Panc1 (cell line): ENCODE data around the gene KCNK2. TPM values are rescaled to one million over a fixed set of nuclear protein-coding genes. Genes with fewer than 3 reads are reported as not detected.

Experiments used
- ATAC-seq: fragments of 200-7000 bp; cut with Tn5 transposase; 2 replicates; pipeline ENCODE4 v1.9.1; 2020; ENCODE audit warnings: mild to moderate bottlenecking, moderate library complexity
- BruUV-seq: library from RNA; stranded (reverse); fragments of 400-500 nt; replicated peaks from 2 replicates; lab custom pipeline; 2021; lab: Mats Ljungman, UMichigan
- CTCF ChIA-PET: fragments of 300-600 bp; sonication (Branson Sonifier 250); formaldehyde crosslinking; loops from one replicate; lab custom pipeline; 2022; ENCODE audit warnings: antibody characterized with exemption; lab: Charles Lee
- POLR2A ChIA-PET: fragments of 300-600 bp; sonication (Branson Sonifier 250); formaldehyde crosslinking; loops from one replicate; lab custom pipeline; 2022; ENCODE audit warnings: antibody characterized with exemption; lab: Charles Lee
- DNase-seq: peaks from one replicate; pipeline ENCODE4 v3.0.0-alpha.2; 2010; ENCODE audit warnings: low read depth, low spot score
- H3K27ac ChIP-seq: 2 replicates; pipeline ENCODE4 v1.5.1; 2011; ENCODE audit warnings: mild to moderate bottlenecking, low read length, inconsistent platforms
- H3K27me3 ChIP-seq: fragments of 200-500 bp; sonication (Bioruptor generic); 2 replicates; pipeline ENCODE4 v1.6.0; 2014; ENCODE audit warnings: low read length, inconsistent platforms; ENCODE audit not compliant: control insufficient read depth, insufficient read depth
- H3K36me3 ChIP-seq: fragments of 200-500 bp; sonication (Bioruptor generic); 2 replicates; pipeline ENCODE4 v1.5.1; 2014; ENCODE audit warnings: inconsistent platforms, mild to moderate bottlenecking, low read length, moderate library complexity; ENCODE audit not compliant: control insufficient read depth, insufficient read depth
- H3K4me1 ChIP-seq: 2 replicates; pipeline ENCODE4 v1.5.1; 2011; ENCODE audit warnings: inconsistent platforms, mild to moderate bottlenecking, low read length, moderate library complexity; ENCODE audit not compliant: control insufficient read depth, insufficient read depth
- H3K4me3 ChIP-seq, 2 experiments: 2 replicates each; pipeline ENCODE4 v1.5.1; 2011 to 2012; ENCODE audit warnings: low read depth in 2 of 2, low read length in 2 of 2, mild to moderate bottlenecking in 2 of 2, inconsistent platforms in 1 of 2, moderate library complexity in 1 of 2
- H3K9me3 ChIP-seq: fragments of 200-500 bp; sonication (Bioruptor generic); 2 replicates; pipeline ENCODE4 v1.5.1; 2014; ENCODE audit warnings: low read depth, mild to moderate bottlenecking, inconsistent platforms, low read length, moderate library complexity; ENCODE audit not compliant: control insufficient read depth, insufficient read depth
- CTCF ChIP-seq: fragments of 450-650 bp; IDR thresholded peaks from 2 replicates; pipeline ENCODE4 v1.5.1; 2017; ENCODE audit warnings: mild to moderate bottlenecking
- POLR2AphosphoS5 ChIP-seq: IDR thresholded peaks from 2 replicates; pipeline ENCODE4 v1.6.1; 2012; ENCODE audit warnings: mild to moderate bottlenecking, low read depth, low read length, moderate library complexity
- REST ChIP-seq, 2 experiments: IDR thresholded peaks; 2 replicates each; pipeline ENCODE4 v1.6.1; 2011 to 2012; ENCODE audit warnings: low read depth in 2 of 2, control low read depth in 1 of 2, low read length in 1 of 2, mild to moderate bottlenecking in 1 of 2, moderate library complexity in 1 of 2; ENCODE audit not compliant: insufficient read depth in 1 of 2
- SIN3A ChIP-seq: IDR thresholded peaks from 2 replicates; pipeline ENCODE4 v1.6.1; 2012; ENCODE audit warnings: low read depth, mild to moderate bottlenecking, low read length, moderate library complexity, borderline replicate concordance; ENCODE audit not compliant: insufficient read depth
- TCF7L2 ChIP-seq: IDR thresholded peaks from 2 replicates; pipeline ENCODE4 v1.6.1; 2011; ENCODE audit warnings: mild to moderate bottlenecking, low read depth, low read length, inconsistent platforms
- in situ Hi-C: cut with HindIII; loops from 2 replicates; pipeline ENCODE4 v1.10.0; 2016; ENCODE audit warnings: low sequenced_read_pairs, low pct_unique_long_range_greater_than_20kb
- intact Hi-C: fragments of 100-400 bp; cut with micrococcal nuclease; formaldehyde crosslinking; loops from one replicate; pipeline ENCODE4 v1.10.0; 2022; ENCODE audit not compliant: unreplicated experiment
- total RNA-seq: library from RNA; stranded (reverse); gene quantifications from one replicate; pipeline ENCODE4 v1.2.1, GENCODE V29; 2021; ENCODE audit not compliant: unreplicated experiment

Gene KCNK2
- total RNA-seq, 1 experiment from 2014 or later = 0.28 TPM

GRCh38 chr1:215166886-215167285, 84.3 kb downstream of the KCNK2 start:
- H3K4me3 ChIP-seq = no peak overlapping the region
- no TSS peak for BruUV-seq
- no peaks in the 10 kb centered on the region for H3K4me1 ChIP-seq
- ChIA-PET CTCF (no interaction called here), POLR2A (no interaction called here)
- no peak for TF ChIP-seq POLR2AphosphoS5
- no peak for TF ChIP-seq SIN3A
- TF ChIP-seq CTCF = no peak
- no peak for TF ChIP-seq REST (IDR thresholded peaks at IDR 0.05; ENCODE audit: insufficient read depth in 1 of 2, low read depth in 2 of 2, low read length in 1 of 2)
- TF ChIP-seq TCF7L2 = no peak
- no peak overlapping the region for H3K27ac ChIP-seq
- no peaks in the 10 kb centered on the region for H3K36me3 ChIP-seq
- in situ Hi-C loops = no loop called here
- ATAC-seq = no peak
- no peaks in the 10 kb centered on the region for H3K9me3 ChIP-seq
- intact Hi-C loops = no loop called here
- no peak for DNase-seq
- no peaks in the 10 kb centered on the region for H3K27me3 ChIP-seq

DNA sequence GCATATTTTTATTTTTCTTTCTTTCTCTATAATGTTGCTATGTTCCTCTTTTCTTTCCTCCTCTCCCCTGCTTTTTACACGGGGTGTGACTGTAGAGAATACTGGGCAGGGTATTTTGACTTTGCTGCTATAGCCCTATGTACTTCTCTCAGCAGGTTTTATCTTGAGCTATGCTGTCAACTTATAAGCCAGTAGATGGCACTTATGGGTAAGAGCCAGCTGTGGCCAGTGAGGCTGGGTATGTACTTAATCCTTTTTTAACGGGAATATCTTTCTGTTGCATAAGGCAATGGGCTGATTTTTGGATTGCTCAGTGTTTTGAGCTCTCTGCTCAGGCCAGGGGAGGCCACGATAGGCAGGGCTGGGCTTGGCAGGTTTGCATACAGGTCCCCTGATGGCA, 99.0 kb downstream of the KCNK2 start:
- Histone ChIP-seq H3K27ac (no peak overlapping the region), H3K9me3 (no peaks in the 10 kb centered on the region), H3K4me3 (no peak overlapping the region), H3K27me3 (no peaks in the 10 kb centered on the region), H3K36me3 (no peaks in the 10 kb centered on the region), H3K4me1 (no peaks in the 10 kb centered on the region)
- TF ChIP-seq TCF7L2 (no peak), CTCF (peak; percentile 32)
- intact Hi-C loops = loop anchor here (10.0 kb wide), 1 partner anchor 343 kb away; no protein-coding TSS in a partner anchor
- in situ Hi-C loops = no loop called here
- DNase-seq = no peak
- ChIA-PET POLR2A (no interaction called here), CTCF (interaction anchor here (0.6 to 1.1 kb wide), 2 partner anchors 342 to 406 kb away, joined by 4 to 6 read pairs; no protein-coding TSS in a partner anchor)
- BruUV-seq = no TSS peak
- no peak for ATAC-seq
